ENCODE results near the gene SLC6A15. TPM values are rescaled to one million over a fixed set of nuclear protein-coding genes. Genes with fewer than 3 reads are reported as not detected.

Gene SLC6A15
- total RNA-seq, 1 donor from 2014 or later: 0.52 TPM

DNA sequence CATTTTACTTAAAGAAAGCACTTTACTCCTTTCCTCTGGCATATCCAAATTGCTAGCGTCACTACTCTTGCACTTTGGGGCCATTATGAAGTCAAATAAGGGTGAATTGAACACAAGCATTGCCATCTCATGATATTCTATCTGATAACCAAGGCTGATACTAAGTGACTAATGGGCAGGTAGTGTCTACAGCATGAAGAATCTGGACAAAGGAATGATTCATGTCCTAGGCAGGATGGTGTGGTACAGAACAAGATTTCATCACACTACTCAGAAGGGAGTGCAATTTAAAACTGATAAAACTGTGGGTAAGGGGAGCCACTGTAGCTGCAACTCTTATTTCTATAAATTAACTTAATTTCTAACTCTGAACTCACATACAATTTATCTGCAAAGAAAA, 7.7 kb upstream of the SLC6A15 start:
- H3K36me3 ChIP-seq (ENCODE audit: control insufficient read depth in 3 of 3, insufficient read depth in 3 of 3, low read length in 3 of 3): no peaks in the 10 kb centered on the region
- no peak overlapping the region for H3K4me3 ChIP-seq (ENCODE audit: low read length in 3 of 3)
- no peaks in the 10 kb centered on the region for H3K27me3 ChIP-seq (ENCODE audit: control insufficient read depth in 3 of 3, insufficient read depth in 3 of 3, low read length in 3 of 3)
- no peaks in the 10 kb centered on the region for H3K4me1 ChIP-seq (ENCODE audit: control insufficient read depth in 3 of 3, insufficient read depth in 3 of 3, low read length in 3 of 3)
- no peaks in the 10 kb centered on the region for H3K9me3 ChIP-seq (ENCODE audit: control insufficient read depth in 3 of 3, low read length in 3 of 3)
- H3K9ac ChIP-seq (ENCODE audit: low read depth in 1 of 3, low read length in 3 of 3): no peak overlapping the region
- H3K27ac ChIP-seq (ENCODE audit: low read depth, low read length): no peak overlapping the region

DNA sequence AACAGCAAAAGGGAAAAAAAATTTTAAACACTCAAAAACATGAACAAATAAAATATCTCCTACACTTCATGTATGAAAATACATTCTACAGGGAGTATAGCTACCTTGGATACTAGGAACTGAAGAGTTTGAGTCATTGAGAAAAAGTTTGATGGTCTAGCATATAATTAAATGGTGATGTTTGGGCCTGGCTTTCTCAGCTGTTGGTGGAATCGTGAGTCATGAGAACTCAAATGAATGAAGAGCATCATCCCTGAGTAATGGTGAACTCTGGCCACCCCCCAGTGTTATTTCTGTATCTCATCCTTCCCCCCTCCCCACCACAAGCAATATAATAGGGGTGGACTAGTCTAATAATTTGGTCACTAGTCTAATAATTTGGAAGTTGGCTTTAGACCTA, 6.7 kb upstream of the SLC6A15 start:
- H3K4me1 ChIP-seq (ENCODE audit: control insufficient read depth in 3 of 3, insufficient read depth in 3 of 3, low read length in 3 of 3): no peaks in the 10 kb centered on the region
- no peak overlapping the region for H3K4me3 ChIP-seq (ENCODE audit: low read length in 3 of 3)
- no peaks in the 10 kb centered on the region for H3K9me3 ChIP-seq (ENCODE audit: control insufficient read depth in 3 of 3, low read length in 3 of 3)
- peaks cover 0 to 2% (median 0%) of the 10 kb centered on the region in 3 donors for H3K27me3 ChIP-seq (ENCODE audit: control insufficient read depth in 3 of 3, insufficient read depth in 3 of 3, low read length in 3 of 3)
- H3K36me3 ChIP-seq (ENCODE audit: control insufficient read depth in 3 of 3, insufficient read depth in 3 of 3, low read length in 3 of 3): no peaks in the 10 kb centered on the region
- no peak overlapping the region for H3K27ac ChIP-seq (ENCODE audit: low read depth, low read length)
- H3K9ac ChIP-seq (ENCODE audit: low read depth in 1 of 3, low read length in 3 of 3): no peak overlapping the region

DNA sequence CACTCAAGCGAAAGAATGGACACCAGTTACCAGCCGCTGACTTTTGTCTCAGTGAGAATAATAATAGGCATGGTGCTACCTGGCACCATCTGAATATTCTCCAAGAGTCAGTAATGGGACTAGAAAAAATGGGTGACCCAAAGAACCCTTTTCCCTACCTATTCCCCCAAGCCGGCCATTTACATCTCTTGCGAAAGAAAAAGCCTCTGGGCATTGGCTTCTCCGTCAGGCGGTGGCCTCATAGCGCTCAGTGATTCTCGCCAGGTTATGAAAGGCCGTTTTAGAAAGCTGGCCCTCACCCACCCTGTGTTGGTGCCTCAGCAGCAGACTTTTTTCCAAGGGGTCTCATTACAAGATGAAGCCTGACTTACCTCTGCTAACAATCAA, 523 bp upstream of the SLC6A15 start:
- Histone ChIP-seq H3K9ac (ENCODE audit: low read depth in 1 of 3, low read length in 3 of 3) (no peak overlapping the region), H3K27me3 (ENCODE audit: control insufficient read depth in 3 of 3, insufficient read depth in 3 of 3, low read length in 3 of 3) (peaks cover 28 to 40% (median 31%) of the 10 kb centered on the region in 3 donors), H3K4me3 (ENCODE audit: low read length in 3 of 3) (peak overlapping the region; percentile 30 to 60 (median 38)), H3K9me3 (ENCODE audit: control insufficient read depth in 3 of 3, low read length in 3 of 3) (no peaks in the 10 kb centered on the region), H3K27ac (ENCODE audit: low read depth, low read length) (no peak overlapping the region), H3K4me1 (ENCODE audit: control insufficient read depth in 3 of 3, insufficient read depth in 3 of 3, low read length in 3 of 3) (peaks cover 12 to 15% (median 15%) of the 10 kb centered on the region in 3 donors), H3K36me3 (ENCODE audit: control insufficient read depth in 3 of 3, insufficient read depth in 3 of 3, low read length in 3 of 3) (no peaks in the 10 kb centered on the region)

DNA sequence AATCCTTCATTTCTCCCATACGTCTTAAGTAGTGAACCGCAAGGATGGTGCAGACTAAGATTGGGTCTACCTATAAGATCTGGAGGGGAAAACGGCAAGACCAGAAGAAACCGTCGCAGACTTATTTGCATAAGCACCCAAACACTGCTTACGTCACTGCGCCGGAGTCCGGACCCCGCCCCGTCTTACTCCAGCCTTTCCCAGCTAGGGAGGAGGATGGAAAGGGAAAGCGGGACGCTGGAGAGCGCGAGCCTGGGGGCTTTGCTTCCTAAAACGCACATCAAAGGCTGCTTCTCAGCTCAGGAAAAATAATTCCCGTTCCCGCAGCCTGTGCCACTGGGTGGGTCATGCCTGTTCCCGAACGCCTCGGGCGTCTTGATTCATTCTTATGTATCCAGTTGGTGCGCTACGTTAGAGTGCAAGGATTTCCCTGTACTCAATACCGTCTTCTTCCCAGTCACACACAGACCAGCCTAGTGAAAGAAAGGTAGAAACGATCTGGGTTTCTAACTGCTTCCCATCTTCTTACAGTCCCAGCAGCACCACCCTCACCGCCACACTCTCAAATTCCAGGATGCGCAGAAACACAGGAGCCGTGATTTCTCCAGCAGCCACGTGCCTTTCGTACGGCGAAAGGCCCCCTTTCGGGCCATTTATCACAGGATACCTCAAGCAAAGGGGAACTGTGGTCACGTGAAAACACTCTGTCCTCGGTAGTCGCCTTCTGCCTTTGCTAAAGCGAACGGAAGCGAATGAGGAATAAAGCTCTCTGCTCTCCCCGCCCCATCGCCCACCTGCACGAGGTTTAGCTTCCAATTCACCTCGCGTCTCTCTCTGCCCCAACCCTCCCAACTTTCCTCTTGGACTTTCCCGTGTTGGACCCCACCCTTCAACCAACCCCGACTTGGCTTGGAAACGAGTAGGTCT, 1.1 kb downstream of the SLC6A15 start:
- Histone ChIP-seq H3K36me3 (ENCODE audit: control insufficient read depth in 3 of 3, insufficient read depth in 3 of 3, low read length in 3 of 3) (no peaks in the 10 kb centered on the region), H3K27ac (ENCODE audit: low read depth, low read length) (no peak overlapping the region), H3K9ac (ENCODE audit: low read depth in 1 of 3, low read length in 3 of 3) (no peak overlapping the region), H3K4me1 (ENCODE audit: control insufficient read depth in 3 of 3, insufficient read depth in 3 of 3, low read length in 3 of 3) (peaks cover 12 to 15% (median 15%) of the 10 kb centered on the region in 3 donors), H3K4me3 (ENCODE audit: low read length in 3 of 3) (peak overlapping the region; percentile 51 to 65 (median 56)), H3K27me3 (ENCODE audit: control insufficient read depth in 3 of 3, insufficient read depth in 3 of 3, low read length in 3 of 3) (peaks cover 28 to 40% (median 31%) of the 10 kb centered on the region in 3 donors), H3K9me3 (ENCODE audit: control insufficient read depth in 3 of 3, low read length in 3 of 3) (no peaks in the 10 kb centered on the region)

DNA sequence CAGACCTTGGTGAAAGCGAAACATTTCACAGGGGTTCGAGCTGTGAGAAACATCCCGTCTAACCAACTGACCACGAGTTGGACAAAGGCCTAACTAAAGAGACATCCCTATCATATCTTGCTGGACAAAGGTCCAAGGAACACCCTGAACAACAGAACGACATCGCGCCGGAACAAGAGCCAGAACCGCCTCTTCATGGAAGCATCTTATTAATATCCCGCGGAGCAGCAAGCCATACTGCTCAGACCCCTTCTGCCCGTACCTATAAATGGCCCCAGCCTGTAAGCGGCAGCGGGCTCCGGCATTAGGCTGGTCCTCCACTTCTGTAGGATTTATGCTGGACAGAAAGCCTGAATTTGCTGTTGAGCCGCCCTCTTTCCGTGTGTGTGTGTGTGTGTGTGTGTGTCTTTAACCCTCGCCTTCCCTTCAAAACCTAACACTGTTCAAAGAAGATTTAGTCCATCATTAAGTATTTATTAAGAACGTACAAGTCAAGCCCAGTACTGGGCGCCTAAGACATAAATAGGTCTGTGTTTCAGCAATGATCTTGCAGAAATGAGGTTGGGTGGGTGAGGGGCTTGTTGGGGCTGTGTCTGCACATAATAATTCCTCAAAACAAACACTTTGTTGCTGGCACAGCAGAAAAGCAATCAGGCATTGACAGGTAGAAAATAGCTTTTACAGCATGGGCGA, 1.9 kb downstream of the SLC6A15 start:
- peaks cover 28 to 40% (median 31%) of the 10 kb centered on the region in 3 donors for H3K27me3 ChIP-seq (ENCODE audit: control insufficient read depth in 3 of 3, insufficient read depth in 3 of 3, low read length in 3 of 3)
- H3K27ac ChIP-seq (ENCODE audit: low read depth, low read length): no peak overlapping the region
- no peaks in the 10 kb centered on the region for H3K36me3 ChIP-seq (ENCODE audit: control insufficient read depth in 3 of 3, insufficient read depth in 3 of 3, low read length in 3 of 3)
- peaks cover 12 to 15% (median 15%) of the 10 kb centered on the region in 3 donors for H3K4me1 ChIP-seq (ENCODE audit: control insufficient read depth in 3 of 3, insufficient read depth in 3 of 3, low read length in 3 of 3)
- H3K4me3 ChIP-seq (ENCODE audit: low read length in 3 of 3): peak overlapping the region in 2 of 3 donors; percentile 56 to 65
- no peak overlapping the region for H3K9ac ChIP-seq (ENCODE audit: low read depth in 1 of 3, low read length in 3 of 3)
- no peaks in the 10 kb centered on the region for H3K9me3 ChIP-seq (ENCODE audit: control insufficient read depth in 3 of 3, low read length in 3 of 3)

DNA sequence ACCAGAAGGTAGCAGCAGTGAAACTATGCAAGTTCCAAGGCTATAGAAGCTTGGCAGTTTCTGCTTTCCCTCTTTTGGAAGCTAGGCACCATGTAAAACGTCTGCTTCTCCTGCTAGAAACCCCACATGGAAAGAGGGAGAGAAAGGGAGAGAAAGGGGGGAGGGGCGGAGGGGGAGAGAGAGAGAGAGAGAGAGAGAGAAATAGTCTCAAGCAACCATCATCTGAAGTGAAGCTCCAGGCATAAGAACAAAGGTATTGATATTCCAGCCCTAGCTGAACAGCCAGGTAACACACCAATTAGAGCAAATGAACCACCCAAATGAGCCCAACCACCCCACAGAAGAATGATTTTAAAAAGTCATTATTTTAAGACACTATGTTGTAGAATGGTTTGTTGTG, 8.5 kb downstream of the SLC6A15 start:
- Histone ChIP-seq H3K4me1 (ENCODE audit: control insufficient read depth in 3 of 3, insufficient read depth in 3 of 3, low read length in 3 of 3) (no peaks in the 10 kb centered on the region), H3K9me3 (ENCODE audit: control insufficient read depth in 3 of 3, low read length in 3 of 3) (no peaks in the 10 kb centered on the region), H3K27ac (ENCODE audit: low read depth, low read length) (no peak overlapping the region)

DNA sequence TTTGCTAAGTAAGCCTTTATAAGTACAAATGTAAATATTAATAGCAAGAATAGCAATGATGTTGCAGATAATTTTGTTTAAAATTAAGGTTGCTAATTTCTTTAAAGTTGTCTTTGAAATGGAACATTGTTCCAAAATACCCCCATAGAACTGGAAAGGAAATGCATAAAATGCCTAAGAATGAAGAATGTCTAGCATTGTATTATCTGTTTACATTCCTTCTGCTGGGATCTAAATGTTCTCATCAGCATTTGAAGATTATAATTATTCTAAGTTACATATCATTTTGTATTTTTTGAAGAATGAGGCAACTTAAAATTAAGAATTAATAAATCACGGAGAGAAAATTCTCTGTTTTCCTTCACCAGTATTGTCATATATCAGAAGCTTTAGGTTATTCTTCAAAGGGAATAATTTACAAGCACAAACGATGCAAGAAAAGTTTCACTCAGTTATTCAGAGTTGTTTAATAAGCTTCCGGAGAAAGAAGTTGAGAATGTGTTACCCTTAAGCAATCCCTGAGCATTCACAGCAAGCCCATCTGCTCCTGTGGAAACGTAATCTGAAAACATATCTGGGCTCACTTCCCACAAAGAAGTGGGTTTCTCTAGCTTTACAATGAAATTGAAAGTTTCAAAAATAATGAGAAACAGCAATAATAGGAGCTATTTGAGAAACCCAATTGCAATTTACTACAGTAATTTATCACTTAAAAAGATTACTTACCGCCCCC, 21.3 kb downstream of the SLC6A15 start:
- H3K4me1 ChIP-seq (ENCODE audit: control insufficient read depth in 3 of 3, insufficient read depth in 3 of 3, low read length in 3 of 3): no peaks in the 10 kb centered on the region
- H3K9me3 ChIP-seq (ENCODE audit: control insufficient read depth in 3 of 3, low read length in 3 of 3): no peaks in the 10 kb centered on the region
- no peaks in the 10 kb centered on the region for H3K36me3 ChIP-seq (ENCODE audit: control insufficient read depth in 3 of 3, insufficient read depth in 3 of 3, low read length in 3 of 3)
- H3K27me3 ChIP-seq (ENCODE audit: control insufficient read depth in 3 of 3, insufficient read depth in 3 of 3, low read length in 3 of 3): no peaks in the 10 kb centered on the region
- no peak overlapping the region for H3K9ac ChIP-seq (ENCODE audit: low read depth in 1 of 3, low read length in 3 of 3)
- H3K4me3 ChIP-seq (ENCODE audit: low read length in 3 of 3): no peak overlapping the region
- no peak overlapping the region for H3K27ac ChIP-seq (ENCODE audit: low read depth, low read length)

More for the DNA sequence above, 8.5 kb downstream of the SLC6A15 start:
- no peak overlapping the region for H3K4me3 ChIP-seq (ENCODE audit: low read length in 3 of 3)
- peaks cover 0 to 2% (median 0%) of the 10 kb centered on the region in 3 donors for H3K27me3 ChIP-seq (ENCODE audit: control insufficient read depth in 3 of 3, insufficient read depth in 3 of 3, low read length in 3 of 3)
- no peaks in the 10 kb centered on the region for H3K36me3 ChIP-seq (ENCODE audit: control insufficient read depth in 3 of 3, insufficient read depth in 3 of 3, low read length in 3 of 3)
- no peak overlapping the region for H3K9ac ChIP-seq (ENCODE audit: low read depth in 1 of 3, low read length in 3 of 3)

DNA sequence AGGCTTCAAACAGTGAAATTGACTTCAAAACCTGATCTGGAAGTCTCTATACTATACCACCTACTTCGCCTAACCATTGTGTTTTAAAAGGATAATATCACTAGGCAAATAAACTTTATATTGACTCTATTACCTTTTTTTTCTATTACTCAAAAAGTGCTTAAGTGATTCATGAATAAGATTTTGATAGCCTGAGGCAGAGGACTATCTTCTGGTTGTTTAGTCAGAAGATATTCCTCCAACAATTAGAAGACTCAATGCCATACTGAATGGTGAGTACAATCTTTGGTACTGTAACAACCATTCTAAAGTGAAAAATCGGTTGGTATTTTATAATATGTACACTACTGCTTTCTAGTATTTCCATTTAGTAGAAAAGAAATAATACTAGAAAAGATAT, 22.8 kb downstream of the SLC6A15 start:
- Histone ChIP-seq H3K9ac (ENCODE audit: low read depth in 1 of 3, low read length in 3 of 3) (no peak overlapping the region), H3K36me3 (ENCODE audit: control insufficient read depth in 3 of 3, insufficient read depth in 3 of 3, low read length in 3 of 3) (no peaks in the 10 kb centered on the region), H3K9me3 (ENCODE audit: control insufficient read depth in 3 of 3, low read length in 3 of 3) (no peaks in the 10 kb centered on the region), H3K4me1 (ENCODE audit: control insufficient read depth in 3 of 3, insufficient read depth in 3 of 3, low read length in 3 of 3) (no peaks in the 10 kb centered on the region), H3K27ac (ENCODE audit: low read depth, low read length) (no peak overlapping the region), H3K4me3 (ENCODE audit: low read length in 3 of 3) (no peak overlapping the region), H3K27me3 (ENCODE audit: control insufficient read depth in 3 of 3, insufficient read depth in 3 of 3, low read length in 3 of 3) (no peaks in the 10 kb centered on the region)

DNA sequence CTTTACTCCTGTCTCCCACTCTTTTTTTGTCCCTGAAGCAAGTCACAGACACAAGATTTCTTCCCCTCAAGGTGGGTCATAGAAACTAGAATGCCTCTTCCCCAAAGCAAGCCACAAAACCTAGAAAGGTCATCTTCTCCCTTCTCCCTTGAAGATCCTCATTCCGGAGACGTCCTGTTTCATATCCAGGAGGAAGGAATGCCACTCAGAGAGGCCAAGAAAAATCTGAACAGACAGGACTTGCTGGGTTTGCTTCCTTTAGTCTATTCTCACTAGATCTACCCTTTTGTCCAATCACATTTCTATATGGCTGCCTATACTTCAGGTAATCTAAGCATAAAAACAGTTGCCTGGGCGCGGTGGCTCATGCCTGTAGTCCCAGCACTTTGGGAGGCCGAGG, 23.7 kb downstream of the SLC6A15 start:
- Histone ChIP-seq H3K27me3 (ENCODE audit: control insufficient read depth in 3 of 3, insufficient read depth in 3 of 3, low read length in 3 of 3) (no peaks in the 10 kb centered on the region), H3K36me3 (ENCODE audit: control insufficient read depth in 3 of 3, insufficient read depth in 3 of 3, low read length in 3 of 3) (no peaks in the 10 kb centered on the region), H3K4me3 (ENCODE audit: low read length in 3 of 3) (no peak overlapping the region), H3K9ac (ENCODE audit: low read depth in 1 of 3, low read length in 3 of 3) (no peak overlapping the region), H3K9me3 (ENCODE audit: control insufficient read depth in 3 of 3, low read length in 3 of 3) (no peaks in the 10 kb centered on the region), H3K27ac (ENCODE audit: low read depth, low read length) (no peak overlapping the region), H3K4me1 (ENCODE audit: control insufficient read depth in 3 of 3, insufficient read depth in 3 of 3, low read length in 3 of 3) (no peaks in the 10 kb centered on the region)
